MM.1S (cell line): Measurements from ENCODE around the gene EIF5B.

ENCODE experiments used
- DNase-seq: peaks from one replicate; pipeline ENCODE4 v3.0.0-alpha.2; 2015
- H2AFZ ChIP-seq: fragments of 300-600 bp; sonication (generic); 2 replicates; pipeline ENCODE4 v1.6.0; 2016; ENCODE audit warnings: antibody characterized with exemption, low read length
- H3F3A ChIP-seq: fragments of 300-600 bp; sonication (generic); 2 replicates; pipeline ENCODE4 v1.6.1; 2016; ENCODE audit warnings: mild to moderate bottlenecking, antibody characterized with exemption, low read length, moderate library complexity, mixed read lengths; ENCODE audit not compliant: insufficient read depth
- H3K27ac ChIP-seq: fragments of 300-600 bp; sonication (generic); 2 replicates; pipeline ENCODE4 v1.5.1; 2016; ENCODE audit warnings: mild to moderate bottlenecking, low read length
- H3K27me3 ChIP-seq: fragments of 300-600 bp; sonication (generic); replicated peaks from 2 replicates; pipeline ENCODE4 v1.6.0; 2016; ENCODE audit warnings: low read length; ENCODE audit not compliant: insufficient read depth
- H3K36me3 ChIP-seq: fragments of 300-600 bp; sonication (generic); replicated peaks from 2 replicates; pipeline ENCODE4 v1.6.1; 2016; ENCODE audit warnings: mild to moderate bottlenecking, low read length, mixed read lengths; ENCODE audit not compliant: insufficient read depth
- H3K4me1 ChIP-seq: fragments of 300-600 bp; sonication (generic); 2 replicates; pipeline ENCODE4 v1.6.1; 2016; ENCODE audit warnings: low read length, mixed read lengths
- H3K4me2 ChIP-seq: fragments of 300-600 bp; sonication (generic); 2 replicates; pipeline ENCODE4 v1.6.0; 2016; ENCODE audit warnings: low read depth, low read length
- H3K4me3 ChIP-seq: fragments of 300-600 bp; sonication (generic); 2 replicates; pipeline ENCODE4 v1.5.1; 2016; ENCODE audit warnings: low read length, mixed read lengths
- H3K79me2 ChIP-seq: fragments of 300-600 bp; sonication (generic); 2 replicates; pipeline ENCODE4 v1.6.1; 2016; ENCODE audit warnings: mixed run types, low read length, mixed read lengths
- H3K9ac ChIP-seq: fragments of 300-600 bp; sonication (generic); 2 replicates; pipeline ENCODE4 v1.6.1; 2016; ENCODE audit warnings: low read length, mixed read lengths
- H3K9me2 ChIP-seq: fragments of 300-600 bp; sonication (generic); replicated peaks from 2 replicates; pipeline ENCODE4 v1.6.1; 2016; ENCODE audit warnings: mild to moderate bottlenecking, low read length, mixed read lengths; ENCODE audit not compliant: insufficient read depth
- H3K9me3 ChIP-seq: fragments of 300-600 bp; sonication (generic); replicated peaks from 2 replicates; pipeline ENCODE4 v1.6.1; 2016; ENCODE audit warnings: mild to moderate bottlenecking, low read length, mixed read lengths; ENCODE audit not compliant: insufficient read depth
- H4K20me1 ChIP-seq: fragments of 300-600 bp; sonication (generic); 2 replicates; pipeline ENCODE4 v1.6.1; 2016; ENCODE audit warnings: mild to moderate bottlenecking, low read length, moderate library complexity, mixed read lengths; ENCODE audit not compliant: insufficient read depth
- EZH2 ChIP-seq: fragments of 300-600 bp; sonication (generic); optimal IDR thresholded peaks from 2 replicates; pipeline ENCODE3; 2017; ENCODE audit warnings: low read depth, mild to moderate bottlenecking, antibody characterized with exemption, low read length, mixed read lengths
- EZH2phosphoT487 ChIP-seq: fragments of 300-600 bp; sonication (generic); IDR thresholded peaks from 2 replicates; pipeline ENCODE4 v1.6.1; 2018; ENCODE audit warnings: antibody characterized with exemption, low read length
- TF ChIP-seq, protein P1 (sequence below): fragments of 300-600 bp; sonication (generic); IDR thresholded peaks from 2 replicates; pipeline ENCODE4 v1.5.1; 2016; ENCODE audit warnings: antibody characterized with exemption, low read length, mixed read lengths

The EIF5B gene

DNA sequence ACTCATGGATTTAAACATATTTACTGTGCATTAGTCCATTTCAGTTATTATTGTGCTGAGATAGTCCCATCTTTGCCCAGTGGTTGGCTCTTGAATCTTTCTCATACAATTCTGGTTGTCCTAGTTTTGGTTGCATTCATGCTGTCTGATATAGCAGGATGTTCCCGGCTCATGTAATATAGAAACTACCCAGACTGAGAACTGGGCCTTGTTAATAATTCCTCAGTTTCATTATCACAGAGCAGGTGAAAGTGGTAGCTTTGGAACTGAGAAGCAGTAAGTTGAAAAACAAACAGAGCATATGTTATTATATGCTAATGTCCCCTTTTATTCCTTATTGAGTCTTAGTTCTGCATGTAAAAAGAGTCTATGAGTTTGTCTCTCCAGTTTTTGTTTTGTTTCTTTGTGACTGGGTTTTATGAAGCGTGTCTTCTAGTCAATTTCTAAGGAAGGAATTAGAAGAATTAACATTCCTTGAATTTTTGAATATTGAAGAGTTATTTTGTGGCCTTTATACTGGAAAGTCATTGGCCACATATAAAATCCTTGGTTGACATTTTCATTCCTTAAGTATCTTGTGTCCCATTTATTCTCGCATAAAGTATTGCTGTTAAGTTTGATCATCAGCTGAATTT, 43.3 kb downstream of the EIF5B start:
- H3K27me3 ChIP-seq = no peaks in the 10 kb centered on the region
- H3K79me2 ChIP-seq = no peaks in the 10 kb centered on the region; the same call in 1 of the 2 replicates
- H3K27ac ChIP-seq = no peak overlapping the region
- H3K4me2 ChIP-seq = no peak overlapping the region
- H3K4me1 ChIP-seq = peaks cover 26% of the 10 kb centered on the region
- no peak overlapping the region for H3K4me3 ChIP-seq
- no peak overlapping the region for H2AFZ ChIP-seq
- no peaks in the 10 kb centered on the region for H3K9me3 ChIP-seq
- peaks cover 6% of the 10 kb centered on the region; the same call in 1 of the 2 replicates for H3F3A ChIP-seq
- no peak overlapping the region for H3K9ac ChIP-seq
- DNase-seq = peak; percentile 10
- H3K36me3 ChIP-seq = peaks cover 20% of the 10 kb centered on the region; the same call in 1 of the 2 replicates
- H3K9me2 ChIP-seq = no peaks in the 10 kb centered on the region
- peaks cover 9% of the 10 kb centered on the region; the same call in 1 of the 2 replicates for H4K20me1 ChIP-seq
- TF ChIP-seq, protein P1, sequence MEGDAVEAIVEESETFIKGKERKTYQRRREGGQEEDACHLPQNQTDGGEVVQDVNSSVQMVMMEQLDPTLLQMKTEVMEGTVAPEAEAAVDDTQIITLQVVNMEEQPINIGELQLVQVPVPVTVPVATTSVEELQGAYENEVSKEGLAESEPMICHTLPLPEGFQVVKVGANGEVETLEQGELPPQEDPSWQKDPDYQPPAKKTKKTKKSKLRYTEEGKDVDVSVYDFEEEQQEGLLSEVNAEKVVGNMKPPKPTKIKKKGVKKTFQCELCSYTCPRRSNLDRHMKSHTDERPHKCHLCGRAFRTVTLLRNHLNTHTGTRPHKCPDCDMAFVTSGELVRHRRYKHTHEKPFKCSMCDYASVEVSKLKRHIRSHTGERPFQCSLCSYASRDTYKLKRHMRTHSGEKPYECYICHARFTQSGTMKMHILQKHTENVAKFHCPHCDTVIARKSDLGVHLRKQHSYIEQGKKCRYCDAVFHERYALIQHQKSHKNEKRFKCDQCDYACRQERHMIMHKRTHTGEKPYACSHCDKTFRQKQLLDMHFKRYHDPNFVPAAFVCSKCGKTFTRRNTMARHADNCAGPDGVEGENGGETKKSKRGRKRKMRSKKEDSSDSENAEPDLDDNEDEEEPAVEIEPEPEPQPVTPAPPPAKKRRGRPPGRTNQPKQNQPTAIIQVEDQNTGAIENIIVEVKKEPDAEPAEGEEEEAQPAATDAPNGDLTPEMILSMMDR = no peak

DNA sequence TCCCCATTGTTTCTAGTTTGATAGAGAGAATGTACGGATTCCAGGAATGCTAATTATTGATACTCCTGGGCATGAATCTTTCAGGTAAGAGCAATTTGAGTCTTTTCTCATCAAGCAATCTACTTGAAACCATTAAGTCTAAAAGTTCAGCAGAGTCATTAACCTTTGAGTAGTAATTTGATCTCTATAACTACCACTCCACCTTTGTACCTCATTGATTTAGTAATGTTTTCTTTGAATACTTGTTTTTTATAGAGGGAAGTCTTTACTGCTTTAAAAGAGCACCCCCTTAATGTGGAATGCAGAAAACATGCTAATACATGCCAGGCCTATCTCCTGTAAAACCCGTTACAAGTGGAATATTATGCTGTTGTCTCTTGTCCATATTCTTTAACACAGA, 45.0 kb downstream of the EIF5B start:
- Histone ChIP-seq H4K20me1 (peaks cover 8% of the 10 kb centered on the region; the same call in 1 of the 2 replicates), H3F3A (peaks cover 6% of the 10 kb centered on the region; the same call in 1 of the 2 replicates), H3K36me3 (peaks cover 16% of the 10 kb centered on the region; the same call in 1 of the 2 replicates), H3K9me2 (no peaks in the 10 kb centered on the region), H3K9me3 (no peaks in the 10 kb centered on the region), H3K4me1 (peaks cover 23% of the 10 kb centered on the region), H3K4me3 (no peak overlapping the region), H3K27me3 (no peaks in the 10 kb centered on the region), H3K79me2 (no peaks in the 10 kb centered on the region; the same call in 1 of the 2 replicates), H3K27ac (no peak overlapping the region), H2AFZ (no peak overlapping the region), H3K4me2 (no peak overlapping the region), H3K9ac (no peak overlapping the region)
- TF ChIP-seq, protein P1 = no peak
- TF ChIP-seq EZH2phosphoT487 = no peak
- no peak for TF ChIP-seq EZH2
- no peak for DNase-seq

DNA sequence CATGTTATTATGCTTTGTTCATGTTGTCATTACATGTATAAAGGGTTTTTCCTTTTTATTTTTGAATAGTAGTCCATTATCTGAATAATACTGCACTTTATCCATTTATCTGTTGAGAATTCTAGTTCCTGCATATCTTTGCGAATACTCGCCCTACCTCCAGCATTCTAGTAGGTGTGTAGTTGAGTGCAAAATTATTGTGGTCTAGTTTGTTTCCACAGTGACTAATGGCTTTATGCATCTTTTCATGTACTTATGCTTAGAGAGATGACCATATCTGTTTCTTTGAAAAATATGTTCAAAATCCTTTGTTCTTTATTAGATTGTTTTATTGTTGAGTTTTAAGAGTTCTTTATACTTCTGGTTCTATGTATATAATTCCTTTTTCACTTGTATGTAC, 48.8 kb downstream of the EIF5B start:
- Histone ChIP-seq H3K4me2 (no peak overlapping the region), H3K9me3 (no peaks in the 10 kb centered on the region), H3K9ac (no peak overlapping the region), H3K36me3 (peaks cover 7% of the 10 kb centered on the region), H3K9me2 (no peaks in the 10 kb centered on the region), H3K4me1 (no peaks in the 10 kb centered on the region), H3K27ac (no peak overlapping the region), H4K20me1 (no peaks in the 10 kb centered on the region; the same call in 1 of the 2 replicates), H3K79me2 (no peaks in the 10 kb centered on the region), H3K27me3 (no peaks in the 10 kb centered on the region), H3F3A (no peaks in the 10 kb centered on the region), H3K4me3 (no peak overlapping the region), H2AFZ (no peak overlapping the region)
- DNase-seq = no peak
- TF ChIP-seq, protein P1 = no peak
- TF ChIP-seq EZH2phosphoT487 (no peak), EZH2 (no peak)
